GM12878 (cell line): ENCODE results near the gene ANKRD36B. TPM values are rescaled to one million over a fixed set of nuclear protein-coding genes. Genes with fewer than 3 reads are reported as not detected.

Experiments
- polyA plus RNA-seq, 11 experiments: library from polyadenylated mRNA; depleted of rRNA in 4 of 11; unstranded in 6 of 11; stranded (reverse) in 5 of 11; fragments of >200 nt; fragmentation: Nextera tagmentation in 4 of 11; fragmentation: Illumina TruSeq in 1 of 11; extraction: Ambion mirVana in 4 of 11; extraction: Trizol in 1 of 11; gene quantifications; 1 replicate in 1 of 11; 2 replicates in 10 of 11; pipeline versions ENCODE4 v1.2.1 to v1.2.3, GENCODE V29; 2011 to 2016; ENCODE audit warnings: inconsistent platforms in 2 of 11, missing spikeins in 2 of 11, low read depth in 1 of 11
- total RNA-seq, 4 experiments: library from RNA; depleted of rRNA in 3 of 4; stranded (reverse); fragments of >200 nt in 3 of 4; fragmentation: Illumina TruSeq in 1 of 4; extraction: Trizol in 1 of 4; gene quantifications; 2 replicates each; pipeline versions ENCODE4 v1.2.1 to v1.2.3, GENCODE V29; 2013 to 2021

ANKRD36B gene
- total and polyA plus RNA-seq, 10 of the 15 experiments (the other 5 are each of a cell fraction or from before 2014, with no cell fraction given) = 6.5 to 21.4 (median 14.2) TPM

Other genes with a start within 250 kb of the ANKRD36B start
- 426 and 472 TPM in 2 replicates for gene COX5B, start 56.2 kb upstream of the ANKRD36B start, total RNA-seq (2014; rRNA removed)
- gene COX5B, start 56.2 kb upstream of the ANKRD36B start, total RNA-seq (2014; rRNA removed; fragmentation: Illumina TruSeq; extraction: Trizol) = 120 and 128 TPM in 2 replicates
- gene COX5B, start 56.2 kb upstream of the ANKRD36B start, total RNA-seq (2021) = 248 and 277 TPM in 2 replicates
- 260 and 333 TPM in 2 replicates for gene COX5B, start 56.2 kb upstream of the ANKRD36B start, polyA plus RNA-seq (2011; rRNA removed)
- 17.3 and 69.5 TPM in 2 replicates for gene COX5B, start 56.2 kb upstream of the ANKRD36B start, polyA plus RNA-seq (2014; fragmentation: Illumina TruSeq; extraction: Trizol)
- gene COX5B, start 56.2 kb upstream of the ANKRD36B start, polyA plus RNA-seq (2014; fragmentation: Nextera tagmentation; extraction: Ambion mirVana) = 100 to 1,000 TPM; 150 to 392 TPM
- 475 and 518 TPM in 2 replicates for gene COX5B, start 56.2 kb upstream of the ANKRD36B start, polyA plus RNA-seq (2014; rRNA removed)
- 100 to 1,000 TPM; 466 to 490 TPM for gene COX5B, start 56.2 kb upstream of the ANKRD36B start, polyA plus RNA-seq (2016; fragmentation: Nextera tagmentation; extraction: Ambion mirVana)
- 42.6 and 45.4 TPM in 2 replicates for gene ACTR1B, start 74.2 kb upstream of the ANKRD36B start, total RNA-seq (2014; rRNA removed)
- 29.2 and 29.3 TPM in 2 replicates for gene ACTR1B, start 74.2 kb upstream of the ANKRD36B start, total RNA-seq (2014; rRNA removed; fragmentation: Illumina TruSeq; extraction: Trizol)
- 57.3 and 59.2 TPM in 2 replicates for gene ACTR1B, start 74.2 kb upstream of the ANKRD36B start, total RNA-seq (2021)
- gene ACTR1B, start 74.2 kb upstream of the ANKRD36B start, polyA plus RNA-seq (2011; rRNA removed) = 28.7 and 44.8 TPM in 2 replicates
- 10.1 and 25.4 TPM in 2 replicates for gene ACTR1B, start 74.2 kb upstream of the ANKRD36B start, polyA plus RNA-seq (2014; fragmentation: Illumina TruSeq; extraction: Trizol)
- gene ACTR1B, start 74.2 kb upstream of the ANKRD36B start, polyA plus RNA-seq (2014; fragmentation: Nextera tagmentation; extraction: Ambion mirVana) = 1 to 10 TPM; 1.3 to 5.2 TPM
- 60.5 and 62.8 TPM in 2 replicates for gene ACTR1B, start 74.2 kb upstream of the ANKRD36B start, polyA plus RNA-seq (2014; rRNA removed)
- gene ACTR1B, start 74.2 kb upstream of the ANKRD36B start, polyA plus RNA-seq (2016; fragmentation: Nextera tagmentation; extraction: Ambion mirVana) = 10 to 100 TPM; 44.8 to 51.5 TPM
- gene C2orf92, start 79.8 kb upstream of the ANKRD36B start, total RNA-seq (2014; rRNA removed) = 3.7 and 3.8 TPM in 2 replicates
- 3.5 and 3.6 TPM in 2 replicates for gene C2orf92, start 79.8 kb upstream of the ANKRD36B start, total RNA-seq (2014; rRNA removed; fragmentation: Illumina TruSeq; extraction: Trizol)
- 3.4 and 3.5 TPM in 2 replicates for gene C2orf92, start 79.8 kb upstream of the ANKRD36B start, total RNA-seq (2021)
- 10.1 and 10.5 TPM in 2 replicates for gene C2orf92, start 79.8 kb upstream of the ANKRD36B start, polyA plus RNA-seq (2011; rRNA removed)
- 3.2 and 4.1 TPM in 2 replicates for gene C2orf92, start 79.8 kb upstream of the ANKRD36B start, polyA plus RNA-seq (2014; fragmentation: Illumina TruSeq; extraction: Trizol)
- under 1 TPM; 0.40 to 0.75 TPM for gene C2orf92, start 79.8 kb upstream of the ANKRD36B start, polyA plus RNA-seq (2014; fragmentation: Nextera tagmentation; extraction: Ambion mirVana)
- 1.8 and 3.8 TPM in 2 replicates for gene C2orf92, start 79.8 kb upstream of the ANKRD36B start, polyA plus RNA-seq (2014; rRNA removed)
- gene C2orf92, start 79.8 kb upstream of the ANKRD36B start, polyA plus RNA-seq (2016; fragmentation: Nextera tagmentation; extraction: Ambion mirVana) = 1 to 10 TPM; 2.1 to 4.5 TPM
- 1.9 and 2.1 TPM in 2 replicates for gene ZAP70, start 123.7 kb upstream of the ANKRD36B start, total RNA-seq (2014; rRNA removed)
- gene ZAP70, start 123.7 kb upstream of the ANKRD36B start, total RNA-seq (2014; rRNA removed; fragmentation: Illumina TruSeq; extraction: Trizol) = 0.89 and 0.97 TPM in 2 replicates
- gene ZAP70, start 123.7 kb upstream of the ANKRD36B start, total RNA-seq (2021) = 2.5 and 2.9 TPM in 2 replicates
- gene ZAP70, start 123.7 kb upstream of the ANKRD36B start, polyA plus RNA-seq (2011; rRNA removed) = 0.18 TPM in 1 of 2 replicates, not detected in the other
- 0.37 and 0.46 TPM in 2 replicates for gene ZAP70, start 123.7 kb upstream of the ANKRD36B start, polyA plus RNA-seq (2014; fragmentation: Illumina TruSeq; extraction: Trizol)
- under 1 TPM in 1 of 2 experiments, not detected in 1; 0.20 TPM for gene ZAP70, start 123.7 kb upstream of the ANKRD36B start, polyA plus RNA-seq (2014; fragmentation: Nextera tagmentation; extraction: Ambion mirVana)
- 2.4 and 2.9 TPM in 2 replicates for gene ZAP70, start 123.7 kb upstream of the ANKRD36B start, polyA plus RNA-seq (2014; rRNA removed)
- 1 to 10 TPM; 1.2 to 2.3 TPM for gene ZAP70, start 123.7 kb upstream of the ANKRD36B start, polyA plus RNA-seq (2016; fragmentation: Nextera tagmentation; extraction: Ambion mirVana)